Upper lobe of left lung (tissue), 6 donors: Measurements from ENCODE around the gene ZC3H18. TPM values are rescaled to one million over a fixed set of nuclear protein-coding genes. Genes with fewer than 3 reads are reported as not detected.

Experiments
- ATAC-seq, 2 donors: fragments of 200-7000 bp; cut with Tn5 transposase; one replicate each; pipeline ENCODE4 v1.9.1; 2022; ENCODE audit warnings: mild to moderate bottlenecking in 2 of 2, moderate library complexity in 2 of 2; ENCODE audit not compliant: low FRiP score in 2 of 2
- DNase-seq, 2 donors: peaks; one replicate each; pipeline ENCODE4 v3.0.0-alpha.2; 2019 to 2020
- H3K27ac ChIP-seq, 4 donors: fragments of 200-600 bp; sonication (generic); one replicate each; pipeline ENCODE4 v1.5.1; 2016 to 2019
- H3K27me3 ChIP-seq, 4 donors: fragments of 200-600 bp; sonication (generic); one replicate each; pipeline ENCODE4 v1.5.1; 2017 to 2019
- H3K36me3 ChIP-seq, 4 donors: fragments of 200-600 bp; sonication (generic); one replicate each; pipeline ENCODE4 v1.5.1; 2016 to 2019
- H3K4me1 ChIP-seq, 4 donors: fragments of 200-600 bp; sonication (generic); one replicate each; pipeline ENCODE4 v1.5.1; 2018 to 2019
- H3K4me3 ChIP-seq, 4 donors: fragments of 200-600 bp; sonication (generic); one replicate each; pipeline ENCODE4 v1.5.1; 2017 to 2019; ENCODE audit warnings: mild to moderate bottlenecking in 2 of 4, moderate library complexity in 1 of 4
- H3K9me3 ChIP-seq, 4 donors: fragments of 200-600 bp; sonication (generic); one replicate each; pipeline ENCODE4 v1.5.1; 2018 to 2019
- CTCF ChIP-seq, 6 experiments: fragments of 450-650 bp in 4 of 6; fragments of 200-600 bp in 2 of 6; sonication (generic) in 2 of 6; IDR thresholded peaks; one replicate each; pipeline ENCODE4 v1.5.1; 2016 to 2019; ENCODE audit warnings: antibody characterized with exemption in 6 of 6
- EP300 ChIP-seq, 4 donors: sonication (generic); formaldehyde crosslinking; IDR thresholded peaks; one replicate each; pipeline ENCODE4 v1.5.1; 2017; ENCODE audit warnings: antibody characterized with exemption in 4 of 4, control low read depth in 2 of 4
- POLR2A ChIP-seq, 4 donors: fragments of 450-650 bp; IDR thresholded peaks; one replicate each; pipeline ENCODE4 v1.5.1; 2016 to 2017; ENCODE audit warnings: antibody characterized with exemption in 4 of 4, mild to moderate bottlenecking in 2 of 4
- POLR2AphosphoS5 ChIP-seq, 2 donors: sonication (generic); formaldehyde crosslinking; IDR thresholded peaks; one replicate each; pipeline ENCODE4 v1.5.1; 2017; ENCODE audit warnings: antibody characterized with exemption in 2 of 2
- WGBS, 2 donors: methylation state at CpG; one replicate each; pipeline ENCODE4 v1.1.5; 2017 to 2018; 5-methylcytosine and 5-hydroxymethylcytosine counted together
- total RNA-seq, 6 donors: library from RNA; depleted of rRNA in 4 of 6; stranded (reverse); fragments of >200 nt in 4 of 6; gene quantifications; one replicate each; pipeline versions ENCODE4 v1.1.0 to v1.2.1, GENCODE V29; 2016 to 2021
- donor health status: DM: no; HTN: no; CAD: no; lungs with moderate emphysema.
- donor health status: DM: no; HTN: yes; CAD: no; lungs with severe emphysema.

ZC3H18 gene
- total RNA-seq, 6 donors from 2014 or later: 22.0 to 74.4 (median 45.5) TPM

GRCh38 chr16:88599092-88599733, 29.0 kb downstream of the ZC3H18 start:
- Histone ChIP-seq H3K9me3 (no peaks in the 10 kb centered on the region), H3K36me3 (peaks cover 9 to 62% (median 28%) of the 10 kb centered on the region in 4 donors), H3K4me1 (peaks cover 17 to 36% (median 31%) of the 10 kb centered on the region in 4 donors), H3K4me3 (no peak overlapping the region), H3K27ac (peak overlapping the region; percentile 56 to 80 (median 74)), H3K27me3 (no peaks in the 10 kb centered on the region)
- 62 to 81% methylated on average over 12 to 14 of the region's 14 CpGs for WGBS, 2 donors
- peak; percentile 65 to 97 (median 94) for TF ChIP-seq EP300 (IDR thresholded peaks at IDR 0.05)
- no peak for TF ChIP-seq POLR2A (IDR thresholded peaks at IDR 0.05)
- TF ChIP-seq POLR2AphosphoS5 (IDR thresholded peaks at IDR 0.05): peak; percentile 80 to 98
- TF ChIP-seq CTCF (IDR thresholded peaks at IDR 0.05): no peak
- peak; percentile 77 to 88 for ATAC-seq
- DNase-seq: peak in 1 of 2 donors; percentile 88

- Histone ChIP-seq H3K36me3 (peaks cover 9 to 68% (median 34%) of the 10 kb centered on the region in 4 donors), H3K27me3 (no peaks in the 10 kb centered on the region), H3K4me3 (no peak overlapping the region), H3K9me3 (no peaks in the 10 kb centered on the region), H3K27ac (peak overlapping the region; percentile 38 to 80 (median 74)), H3K4me1 (peaks cover 17 to 36% (median 31%) of the 10 kb centered on the region in 4 donors)
- DNase-seq: peak in 1 of 2 donors; percentile 81
- 73 to 76% methylated on average over 20 to 25 of the region's 25 CpGs for WGBS, 2 donors
- TF ChIP-seq CTCF (IDR thresholded peaks at IDR 0.05) (no peak), EP300 (IDR thresholded peaks at IDR 0.05) (no peak)
- ATAC-seq: no peak
Measured at GRCh38 chr16:88599825-88600538, 29.8 kb downstream of the ZC3H18 start.

- 85 to 89% methylated on average over 6 of the region's 6 CpGs for WGBS, 2 donors
- no peak for TF ChIP-seq EP300 (IDR thresholded peaks at IDR 0.05)
- no peak for TF ChIP-seq POLR2AphosphoS5 (IDR thresholded peaks at IDR 0.05)
- no peak for TF ChIP-seq POLR2A (IDR thresholded peaks at IDR 0.05)
- no peak for TF ChIP-seq CTCF (IDR thresholded peaks at IDR 0.05)
- ATAC-seq: no peak
- Histone ChIP-seq H3K36me3 (peaks cover 9 to 74% (median 38%) of the 10 kb centered on the region in 4 donors), H3K4me1 (peaks cover 17 to 36% (median 31%) of the 10 kb centered on the region in 4 donors), H3K9me3 (no peaks in the 10 kb centered on the region), H3K4me3 (no peak overlapping the region), H3K27me3 (no peaks in the 10 kb centered on the region), H3K27ac (peak overlapping the region in 3 of 4 donors; percentile 70 to 80 (median 79))
- DNase-seq: no peak
Measured at GRCh38 chr16:88600539-88600896, 30.3 kb downstream of the ZC3H18 start.

GRCh38 chr16:88601313-88602036, 31.3 kb downstream of the ZC3H18 start:
- DNase-seq (peak in 1 of 2 donors; percentile 65), ATAC-seq (peak in 1 of 2 donors; percentile 56)
- H3K4me1 ChIP-seq: peaks cover 17 to 36% (median 31%) of the 10 kb centered on the region in 4 donors
- 71 to 81% methylated on average over 9 of the region's 9 CpGs for WGBS, 2 donors
- H3K36me3 ChIP-seq: peaks cover 9 to 83% (median 48%) of the 10 kb centered on the region in 4 donors
- no peaks in the 10 kb centered on the region for H3K27me3 ChIP-seq
- TF ChIP-seq EP300 (IDR thresholded peaks at IDR 0.05): no peak
- TF ChIP-seq POLR2A (IDR thresholded peaks at IDR 0.05): no peak
- no peak for TF ChIP-seq CTCF (IDR thresholded peaks at IDR 0.05)
- no peak for TF ChIP-seq POLR2AphosphoS5 (IDR thresholded peaks at IDR 0.05)
- peak overlapping the region in 3 of 4 donors; percentile 6 to 80 (median 70) for H3K27ac ChIP-seq
- no peaks in the 10 kb centered on the region for H3K9me3 ChIP-seq
- no peak overlapping the region for H3K4me3 ChIP-seq
